HepG2 (cell line): ENCODE measurements around the gene VCL. TPM values are rescaled to one million over a fixed set of nuclear protein-coding genes. Genes with fewer than 3 reads are reported as not detected.
A peak's percentile ranks its signal among the peaks of the same experiment; 100 is the strongest.

Experiments used
- CAMTA2 ChIP-seq: sonication (generic); formaldehyde crosslinking; IDR thresholded peaks from 2 replicates; pipeline ENCODE4 v1.4.0; 2020; ENCODE audit warnings: mild to moderate bottlenecking, missing genetic modification reagents, borderline replicate concordance
- CCDC6 ChIP-seq: sonication (generic); formaldehyde crosslinking; IDR thresholded peaks from 2 replicates; pipeline ENCODE4 v1.8.1; 2022; ENCODE audit warnings: mild to moderate bottlenecking, missing genetic modification reagents, moderate library complexity
- DRAP1 ChIP-seq: IDR thresholded peaks from 2 replicates; pipeline ENCODE4 v1.6.1; 2016; ENCODE audit warnings: missing genetic modification reagents, missing compliant biosample characterization
- GMEB1 ChIP-seq: sonication (generic); formaldehyde crosslinking; IDR thresholded peaks from 2 replicates; pipeline ENCODE4 v1.5.1; 2020; ENCODE audit warnings: missing genetic modification reagents, mild to moderate bottlenecking, borderline replicate concordance
- HES4 ChIP-seq: sonication (generic); formaldehyde crosslinking; IDR thresholded peaks from 2 replicates; pipeline ENCODE4 v1.9.0; 2021; ENCODE audit warnings: mild to moderate bottlenecking, missing genetic modification reagents, borderline replicate concordance
- HMGXB4 ChIP-seq, 2 experiments: sonication (generic) in 1 of 2; formaldehyde crosslinking in 1 of 2; IDR thresholded peaks; 2 replicates each; pipeline versions ENCODE4 v1.4.0 to v1.6.1; 2018 to 2020; ENCODE audit warnings: missing genetic modification reagents in 2 of 2, borderline replicate concordance in 1 of 2, low read depth in 1 of 2, mild to moderate bottlenecking in 1 of 2, missing biosample characterization in 1 of 2
- IRF1 ChIP-seq: sonication (generic); formaldehyde crosslinking; IDR thresholded peaks from 2 replicates; pipeline ENCODE4 v1.4.0; 2020; ENCODE audit warnings: low read depth, mild to moderate bottlenecking, missing genetic modification reagents
- KDM5A ChIP-seq: fragments of 200-600 bp; sonication (generic); IDR thresholded peaks from 2 replicates; pipeline ENCODE4 v1.7.0; 2018; ENCODE audit warnings: antibody characterized with exemption, mild to moderate bottlenecking, low read length, borderline replicate concordance
- RBFOX2 ChIP-seq: fragments of 200-400 bp; formaldehyde crosslinking; IDR thresholded peaks from 2 replicates; pipeline ENCODE4 v1.6.1; 2017; ENCODE audit warnings: low read depth, mild to moderate bottlenecking, low read length
- SP2 ChIP-seq: sonication (generic); formaldehyde crosslinking; IDR thresholded peaks from 2 replicates; pipeline ENCODE4 v1.5.1; 2020; ENCODE audit warnings: mild to moderate bottlenecking, missing genetic modification reagents
- ZBTB26 ChIP-seq: IDR thresholded peaks from 2 replicates; pipeline ENCODE4 v1.6.1; 2016; ENCODE audit warnings: missing compliant biosample characterization, missing genetic modification reagents, borderline replicate concordance
- ZBTB7B ChIP-seq: sonication (generic); formaldehyde crosslinking; IDR thresholded peaks from 2 replicates; pipeline ENCODE4 v1.4.0; 2020; ENCODE audit warnings: missing genetic modification reagents
- ZNF558 ChIP-seq: sonication (generic); formaldehyde crosslinking; IDR thresholded peaks from 2 replicates; pipeline ENCODE4 v1.9.0; 2022; ENCODE audit warnings: mild to moderate bottlenecking, missing genetic modification reagents, borderline replicate concordance
- ZNF609 ChIP-seq: sonication (generic); formaldehyde crosslinking; IDR thresholded peaks from 2 replicates; pipeline ENCODE4 v1.4.0; 2020; ENCODE audit warnings: mild to moderate bottlenecking, missing genetic modification reagents, borderline replicate concordance
- ZNF83 ChIP-seq: sonication (generic); formaldehyde crosslinking; IDR thresholded peaks from 2 replicates; pipeline ENCODE4 v1.4.0; 2020; ENCODE audit warnings: missing genetic modification reagents, mild to moderate bottlenecking, borderline replicate concordance
- polyA plus RNA-seq, 8 experiments: library from polyadenylated mRNA; depleted of rRNA in 3 of 8; stranded (reverse) in 7 of 8; unstranded in 1 of 8; fragments of >200 nt; fragmentation: Illumina TruSeq in 4 of 8; extraction: Trizol in 4 of 8; gene quantifications; 2 replicates each; pipeline versions ENCODE4 v1.2.1 to v1.2.3, GENCODE V29; 2011 to 2016; ENCODE audit warnings: low read depth in 4 of 8, missing spikeins in 1 of 8, mixed read lengths in 1 of 8; ENCODE audit not compliant: insufficient read depth in 1 of 8
- total RNA-seq, 5 experiments: library from RNA; depleted of rRNA; stranded (reverse); fragments of >200 nt; fragmentation: Illumina TruSeq; extraction: Trizol; gene quantifications; 2 replicates each; pipeline ENCODE4 v1.2.3, GENCODE V29; 2016; ENCODE audit warnings: low read depth in 1 of 5

The VCL gene
- total and polyA plus RNA-seq, 2 of the 13 experiments (the other 11 are each of a cell fraction or from before 2014, with no cell fraction given), result 17.3 to 26.9 TPM

GRCh38 chr10:73997787-73998622, at the start of gene VCL (continued):
- no peak for TF ChIP-seq ZNF609
- TF ChIP-seq HMGXB4 (CRISPR knock-in tag; IDR thresholded peaks at IDR 0.05; ENCODE audit: borderline replicate concordance in 1 of 2, low read depth in 1 of 2), result peak in 1 of 2 experiments; percentile 56; a peak in 2 of 4 replicates
- peak; percentile 74 for TF ChIP-seq HES4
- TF ChIP-seq ZNF83 (CRISPR knock-in tag), result no peak
- TF ChIP-seq CCDC6, result peak; percentile 43; the same call in 1 of the 2 replicates
- peak; percentile 91 for TF ChIP-seq RBFOX2
- TF ChIP-seq GMEB1 (CRISPR knock-in tag), result peak; percentile 48
- peak; percentile 72; the same call in 1 of the 2 replicates for TF ChIP-seq ZNF558 (CRISPR knock-in tag)
- TF ChIP-seq KDM5A, result no peak
- TF ChIP-seq CAMTA2, result no peak
- no peak for TF ChIP-seq IRF1 (CRISPR knock-in tag)
- peak; percentile 89 for TF ChIP-seq SP2 (CRISPR knock-in tag)
- peak; percentile 91; the same call in 1 of the 2 replicates for TF ChIP-seq DRAP1 (CRISPR knock-in tag)
- peak; percentile 88; the same call in 1 of the 2 replicates for TF ChIP-seq ZBTB26 (CRISPR knock-in tag)
- TF ChIP-seq ZBTB7B, result peak; percentile 21; the same call in 1 of the 2 replicates
